ENCODE measurements around the gene EIF5. TPM values are rescaled to one million over a fixed set of nuclear protein-coding genes. Genes with fewer than 3 reads are reported as not detected.

The EIF5 gene
- total and polyA plus RNA-seq, 2 experiments from 2014 or later = 194 to 634 TPM

DNA sequence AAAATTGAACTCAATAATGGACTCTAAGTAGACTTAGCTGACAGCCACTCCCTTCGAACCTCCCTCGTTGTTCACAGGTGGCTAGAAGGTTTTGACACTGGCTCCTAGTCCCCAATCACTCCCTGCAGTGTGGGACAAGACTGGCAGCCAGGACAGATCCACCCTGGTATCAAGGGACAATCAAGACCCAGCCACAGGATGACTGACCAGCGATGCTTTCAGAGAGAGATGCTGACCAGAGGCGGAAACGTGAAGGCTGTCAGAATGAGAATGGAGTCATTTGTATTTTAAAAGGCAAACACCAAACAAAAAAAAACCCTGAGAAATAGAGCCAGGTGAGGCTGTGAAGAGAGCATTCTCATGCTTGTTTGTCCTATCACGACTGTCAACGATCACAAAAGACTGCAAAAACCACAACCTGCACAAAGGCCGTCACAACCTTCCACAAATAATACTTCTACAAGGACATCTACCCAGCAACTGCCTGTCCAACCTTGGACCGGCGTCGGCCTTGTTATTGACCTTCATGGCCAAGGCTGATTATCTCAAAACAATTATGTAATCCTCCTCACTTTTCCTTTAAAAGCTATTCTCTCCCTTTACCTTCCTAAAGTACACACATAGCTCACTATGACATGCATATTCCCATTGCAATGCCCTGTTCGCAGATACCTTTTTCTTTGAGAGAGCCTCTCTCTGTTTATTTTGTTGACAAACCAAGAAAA, 13.2 kb downstream of the EIF5 start:
- no peaks in the 10 kb centered on the region for H3K79me2 ChIP-seq (replicated peaks; ENCODE audit: insufficient read depth)
- H3K4me3 ChIP-seq = peak overlapping the region; percentile 0; the same call in 1 of the 2 replicates
- H2AFZ ChIP-seq = no peak overlapping the region
- Mint-ChIP-seq H3K4me3 (no peak overlapping the region; the same call in 2 of the 3 replicates), H3K4me1 (peaks cover 20% of the 10 kb centered on the region), H3K36me3 (ENCODE audit: low read depth) (peaks cover 33% of the 10 kb centered on the region), H3K9me3 (no peaks in the 10 kb centered on the region), H3K27me3 (ENCODE audit: insufficient read depth, low read depth, poor library complexity) (peaks cover 12% of the 10 kb centered on the region), H3K27ac (peak overlapping the region; percentile 29; the same call in 1 of the 2 replicates)
- peaks cover 40% of the 10 kb centered on the region for H3F3A ChIP-seq (replicated peaks; ENCODE audit: low read depth)
- H3K36me3 ChIP-seq (ENCODE audit: insufficient read depth) = peaks cover 20% of the 10 kb centered on the region
- no peak for TF ChIP-seq NANOG (IDR thresholded peaks at IDR 0.05; ENCODE audit: borderline replicate concordance)
- TF ChIP-seq ZNF331 (CRISPR knock-in tag; IDR thresholded peaks at IDR 0.05; ENCODE audit: low read depth) = no peak
- no peak for TF ChIP-seq POLR2AphosphoS5 (IDR thresholded peaks at IDR 0.05; ENCODE audit: low read depth)
- TF ChIP-seq, protein P1, sequence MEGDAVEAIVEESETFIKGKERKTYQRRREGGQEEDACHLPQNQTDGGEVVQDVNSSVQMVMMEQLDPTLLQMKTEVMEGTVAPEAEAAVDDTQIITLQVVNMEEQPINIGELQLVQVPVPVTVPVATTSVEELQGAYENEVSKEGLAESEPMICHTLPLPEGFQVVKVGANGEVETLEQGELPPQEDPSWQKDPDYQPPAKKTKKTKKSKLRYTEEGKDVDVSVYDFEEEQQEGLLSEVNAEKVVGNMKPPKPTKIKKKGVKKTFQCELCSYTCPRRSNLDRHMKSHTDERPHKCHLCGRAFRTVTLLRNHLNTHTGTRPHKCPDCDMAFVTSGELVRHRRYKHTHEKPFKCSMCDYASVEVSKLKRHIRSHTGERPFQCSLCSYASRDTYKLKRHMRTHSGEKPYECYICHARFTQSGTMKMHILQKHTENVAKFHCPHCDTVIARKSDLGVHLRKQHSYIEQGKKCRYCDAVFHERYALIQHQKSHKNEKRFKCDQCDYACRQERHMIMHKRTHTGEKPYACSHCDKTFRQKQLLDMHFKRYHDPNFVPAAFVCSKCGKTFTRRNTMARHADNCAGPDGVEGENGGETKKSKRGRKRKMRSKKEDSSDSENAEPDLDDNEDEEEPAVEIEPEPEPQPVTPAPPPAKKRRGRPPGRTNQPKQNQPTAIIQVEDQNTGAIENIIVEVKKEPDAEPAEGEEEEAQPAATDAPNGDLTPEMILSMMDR (conservative IDR thresholded peaks at IDR 0.05; ENCODE audit: low read depth in 2 of 2) = no peak
- TF ChIP-seq, protein P2, sequence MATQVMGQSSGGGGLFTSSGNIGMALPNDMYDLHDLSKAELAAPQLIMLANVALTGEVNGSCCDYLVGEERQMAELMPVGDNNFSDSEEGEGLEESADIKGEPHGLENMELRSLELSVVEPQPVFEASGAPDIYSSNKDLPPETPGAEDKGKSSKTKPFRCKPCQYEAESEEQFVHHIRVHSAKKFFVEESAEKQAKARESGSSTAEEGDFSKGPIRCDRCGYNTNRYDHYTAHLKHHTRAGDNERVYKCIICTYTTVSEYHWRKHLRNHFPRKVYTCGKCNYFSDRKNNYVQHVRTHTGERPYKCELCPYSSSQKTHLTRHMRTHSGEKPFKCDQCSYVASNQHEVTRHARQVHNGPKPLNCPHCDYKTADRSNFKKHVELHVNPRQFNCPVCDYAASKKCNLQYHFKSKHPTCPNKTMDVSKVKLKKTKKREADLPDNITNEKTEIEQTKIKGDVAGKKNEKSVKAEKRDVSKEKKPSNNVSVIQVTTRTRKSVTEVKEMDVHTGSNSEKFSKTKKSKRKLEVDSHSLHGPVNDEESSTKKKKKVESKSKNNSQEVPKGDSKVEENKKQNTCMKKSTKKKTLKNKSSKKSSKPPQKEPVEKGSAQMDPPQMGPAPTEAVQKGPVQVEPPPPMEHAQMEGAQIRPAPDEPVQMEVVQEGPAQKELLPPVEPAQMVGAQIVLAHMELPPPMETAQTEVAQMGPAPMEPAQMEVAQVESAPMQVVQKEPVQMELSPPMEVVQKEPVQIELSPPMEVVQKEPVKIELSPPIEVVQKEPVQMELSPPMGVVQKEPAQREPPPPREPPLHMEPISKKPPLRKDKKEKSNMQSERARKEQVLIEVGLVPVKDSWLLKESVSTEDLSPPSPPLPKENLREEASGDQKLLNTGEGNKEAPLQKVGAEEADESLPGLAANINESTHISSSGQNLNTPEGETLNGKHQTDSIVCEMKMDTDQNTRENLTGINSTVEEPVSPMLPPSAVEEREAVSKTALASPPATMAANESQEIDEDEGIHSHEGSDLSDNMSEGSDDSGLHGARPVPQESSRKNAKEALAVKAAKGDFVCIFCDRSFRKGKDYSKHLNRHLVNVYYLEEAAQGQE (IDR thresholded peaks at IDR 0.05; ENCODE audit: unreplicated experiment) = no peak
- TF ChIP-seq, protein P3, sequence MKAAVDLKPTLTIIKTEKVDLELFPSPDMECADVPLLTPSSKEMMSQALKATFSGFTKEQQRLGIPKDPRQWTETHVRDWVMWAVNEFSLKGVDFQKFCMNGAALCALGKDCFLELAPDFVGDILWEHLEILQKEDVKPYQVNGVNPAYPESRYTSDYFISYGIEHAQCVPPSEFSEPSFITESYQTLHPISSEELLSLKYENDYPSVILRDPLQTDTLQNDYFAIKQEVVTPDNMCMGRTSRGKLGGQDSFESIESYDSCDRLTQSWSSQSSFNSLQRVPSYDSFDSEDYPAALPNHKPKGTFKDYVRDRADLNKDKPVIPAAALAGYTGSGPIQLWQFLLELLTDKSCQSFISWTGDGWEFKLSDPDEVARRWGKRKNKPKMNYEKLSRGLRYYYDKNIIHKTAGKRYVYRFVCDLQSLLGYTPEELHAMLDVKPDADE (IDR thresholded peaks at IDR 0.05) = no peak
- no peak for TF ChIP-seq EZH2 (IDR thresholded peaks at IDR 0.05; ENCODE audit: low read depth, unreplicated experiment)
- TF ChIP-seq JUNB (IDR thresholded peaks at IDR 0.05; ENCODE audit: unreplicated experiment) = no peak
- TF ChIP-seq STAT1 (IDR thresholded peaks at IDR 0.05; ENCODE audit: unreplicated experiment) = no peak
- TF ChIP-seq, protein P4, sequence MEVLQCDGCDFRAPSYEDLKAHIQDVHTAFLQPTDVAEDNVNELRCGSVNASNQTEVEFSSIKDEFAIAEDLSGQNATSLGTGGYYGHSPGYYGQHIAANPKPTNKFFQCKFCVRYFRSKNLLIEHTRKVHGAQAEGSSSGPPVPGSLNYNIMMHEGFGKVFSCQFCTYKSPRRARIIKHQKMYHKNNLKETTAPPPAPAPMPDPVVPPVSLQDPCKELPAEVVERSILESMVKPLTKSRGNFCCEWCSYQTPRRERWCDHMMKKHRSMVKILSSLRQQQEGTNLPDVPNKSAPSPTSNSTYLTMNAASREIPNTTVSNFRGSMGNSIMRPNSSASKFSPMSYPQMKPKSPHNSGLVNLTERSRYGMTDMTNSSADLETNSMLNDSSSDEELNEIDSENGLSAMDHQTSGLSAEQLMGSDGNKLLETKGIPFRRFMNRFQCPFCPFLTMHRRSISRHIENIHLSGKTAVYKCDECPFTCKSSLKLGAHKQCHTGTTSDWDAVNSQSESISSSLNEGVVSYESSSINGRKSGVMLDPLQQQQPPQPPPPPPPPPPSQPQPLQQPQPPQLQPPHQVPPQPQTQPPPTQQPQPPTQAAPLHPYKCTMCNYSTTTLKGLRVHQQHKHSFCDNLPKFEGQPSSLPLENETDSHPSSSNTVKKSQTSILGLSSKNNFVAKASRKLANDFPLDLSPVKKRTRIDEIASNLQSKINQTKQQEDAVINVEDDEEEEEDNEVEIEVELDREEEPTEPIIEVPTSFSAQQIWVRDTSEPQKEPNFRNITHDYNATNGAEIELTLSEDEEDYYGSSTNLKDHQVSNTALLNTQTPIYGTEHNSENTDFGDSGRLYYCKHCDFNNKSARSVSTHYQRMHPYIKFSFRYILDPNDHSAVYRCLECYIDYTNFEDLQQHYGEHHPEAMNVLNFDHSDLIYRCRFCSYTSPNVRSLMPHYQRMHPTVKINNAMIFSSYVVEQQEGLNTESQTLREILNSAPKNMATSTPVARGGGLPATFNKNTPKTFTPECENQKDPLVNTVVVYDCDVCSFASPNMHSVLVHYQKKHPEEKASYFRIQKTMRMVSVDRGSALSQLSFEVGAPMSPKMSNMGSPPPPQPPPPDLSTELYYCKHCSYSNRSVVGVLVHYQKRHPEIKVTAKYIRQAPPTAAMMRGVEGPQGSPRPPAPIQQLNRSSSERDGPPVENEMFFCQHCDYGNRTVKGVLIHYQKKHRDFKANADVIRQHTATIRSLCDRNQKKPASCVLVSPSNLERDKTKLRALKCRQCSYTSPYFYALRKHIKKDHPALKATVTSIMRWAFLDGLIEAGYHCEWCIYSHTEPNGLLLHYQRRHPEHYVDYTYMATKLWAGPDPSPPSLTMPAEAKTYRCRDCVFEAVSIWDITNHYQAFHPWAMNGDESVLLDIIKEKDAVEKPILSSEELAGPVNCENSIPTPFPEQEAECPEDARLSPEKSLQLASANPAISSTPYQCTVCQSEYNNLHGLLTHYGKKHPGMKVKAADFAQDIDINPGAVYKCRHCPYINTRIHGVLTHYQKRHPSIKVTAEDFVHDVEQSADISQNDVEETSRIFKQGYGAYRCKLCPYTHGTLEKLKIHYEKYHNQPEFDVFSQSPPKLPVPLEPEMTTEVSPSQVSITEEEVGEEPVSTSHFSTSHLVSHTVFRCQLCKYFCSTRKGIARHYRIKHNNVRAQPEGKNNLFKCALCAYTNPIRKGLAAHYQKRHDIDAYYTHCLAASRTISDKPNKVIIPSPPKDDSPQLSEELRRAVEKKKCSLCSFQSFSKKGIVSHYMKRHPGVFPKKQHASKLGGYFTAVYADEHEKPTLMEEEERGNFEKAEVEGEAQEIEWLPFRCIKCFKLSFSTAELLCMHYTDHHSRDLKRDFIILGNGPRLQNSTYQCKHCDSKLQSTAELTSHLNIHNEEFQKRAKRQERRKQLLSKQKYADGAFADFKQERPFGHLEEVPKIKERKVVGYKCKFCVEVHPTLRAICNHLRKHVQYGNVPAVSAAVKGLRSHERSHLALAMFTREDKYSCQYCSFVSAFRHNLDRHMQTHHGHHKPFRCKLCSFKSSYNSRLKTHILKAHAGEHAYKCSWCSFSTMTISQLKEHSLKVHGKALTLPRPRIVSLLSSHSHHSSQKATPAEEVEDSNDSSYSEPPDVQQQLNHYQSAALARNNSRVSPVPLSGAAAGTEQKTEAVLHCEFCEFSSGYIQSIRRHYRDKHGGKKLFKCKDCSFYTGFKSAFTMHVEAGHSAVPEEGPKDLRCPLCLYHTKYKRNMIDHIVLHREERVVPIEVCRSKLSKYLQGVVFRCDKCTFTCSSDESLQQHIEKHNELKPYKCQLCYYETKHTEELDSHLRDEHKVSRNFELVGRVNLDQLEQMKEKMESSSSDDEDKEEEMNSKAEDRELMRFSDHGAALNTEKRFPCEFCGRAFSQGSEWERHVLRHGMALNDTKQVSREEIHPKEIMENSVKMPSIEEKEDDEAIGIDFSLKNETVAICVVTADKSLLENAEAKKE (CRISPR knock-in tag; IDR thresholded peaks at IDR 0.05) = no peak
- no peak for TF ChIP-seq EZH2phosphoT487 (IDR thresholded peaks at IDR 0.05; ENCODE audit: unreplicated experiment)
- no peak for TF ChIP-seq ZNF114 (CRISPR knock-in tag; IDR thresholded peaks at IDR 0.05)
- TF ChIP-seq CREB1 (CRISPR knock-in tag; IDR thresholded peaks at IDR 0.05; ENCODE audit: low read depth) = no peak
- peak overlapping the region; percentile 47 for H3K4me2 ChIP-seq
- peak; percentile 13 for ATAC-seq
- H3K27ac ChIP-seq (ENCODE audit: low read depth) = peak overlapping the region; percentile 84
- no peaks in the 10 kb centered on the region for H3K27me3 ChIP-seq (ENCODE audit: insufficient read depth)
- H3K9me2 ChIP-seq (ENCODE audit: insufficient read depth) = no peaks in the 10 kb centered on the region
- H3K4me1 ChIP-seq (ENCODE audit: insufficient read depth) = peaks cover 28% of the 10 kb centered on the region
- DNase-seq (ENCODE audit: low spot score) = peak; percentile 51
- peaks cover 30% of the 10 kb centered on the region for H4K20me1 ChIP-seq (replicated peaks; ENCODE audit: insufficient read depth)
